Stomach (tissue), 9 donors: Measurements from ENCODE around the gene CXCL8. TPM values are rescaled to one million over a fixed set of nuclear protein-coding genes. Genes with fewer than 3 reads are reported as not detected.

Experiments used
- DNase-seq, 2 donors: peaks; one replicate each; pipeline versions ENCODE4 v3.0.0 to v3.0.0-alpha.2; 2013 to 2019
- H3K27ac ChIP-seq, 5 donors: fragments of 200-600 bp in 4 of 5; sonication (generic) in 4 of 5; one replicate each; pipeline ENCODE4 v1.5.1; 2013 to 2019; ENCODE audit warnings: mild to moderate bottlenecking in 1 of 5, moderate library complexity in 1 of 5
- H3K27me3 ChIP-seq, 3 donors: fragments of 200-600 bp; sonication (generic); one replicate each; pipeline ENCODE4 v1.5.1; 2017 to 2019; ENCODE audit warnings: mixed run types in 1 of 3
- H3K36me3 ChIP-seq, 4 donors: fragments of 200-600 bp; sonication (generic); 1 replicate in 3 of 4; 2 replicates in 1 of 4; pipeline ENCODE4 v1.5.1; 2016 to 2019
- H3K4me1 ChIP-seq, 4 donors: fragments of 200-600 bp; sonication (generic); one replicate each; pipeline ENCODE4 v1.5.1; 2016 to 2019
- H3K4me3 ChIP-seq, 4 donors: fragments of 200-600 bp; sonication (generic) in 3 of 4; one replicate each; pipeline ENCODE4 v1.5.1; 2016 to 2019; ENCODE audit warnings: mild to moderate bottlenecking in 1 of 4
- H3K9me3 ChIP-seq, 4 donors: fragments of 200-600 bp; sonication (generic); one replicate each; pipeline ENCODE4 v1.5.1; 2016 to 2019
- CTCF ChIP-seq, 7 experiments: fragments of 450-650 bp in 4 of 7; fragments of 200-600 bp in 3 of 7; sonication (generic) in 3 of 7; IDR thresholded peaks; one replicate each; pipeline ENCODE4 v1.5.1; 2016 to 2019; ENCODE audit warnings: antibody characterized with exemption in 7 of 7, control low read depth in 2 of 7, mild to moderate bottlenecking in 1 of 7
- EP300 ChIP-seq: sonication (generic); formaldehyde crosslinking; IDR thresholded peaks from one replicate; pipeline ENCODE4 v1.6.1; 2017; ENCODE audit warnings: antibody characterized with exemption
- POLR2A ChIP-seq, 4 donors: fragments of 450-650 bp; IDR thresholded peaks; one replicate each; pipeline ENCODE4 v1.6.1; 2016; ENCODE audit warnings: antibody characterized with exemption in 4 of 4, control low read depth in 2 of 4, mild to moderate bottlenecking in 1 of 4, moderate library complexity in 1 of 4
- POLR2AphosphoS5 ChIP-seq, 3 donors: sonication (generic); formaldehyde crosslinking; IDR thresholded peaks; one replicate each; pipeline ENCODE4 v1.6.1; 2016; ENCODE audit warnings: antibody characterized with exemption in 3 of 3
- WGBS, 5 donors: extraction: QIAGEN DNeasy Blood & Tissue Kit in 3 of 5; methylation state at CpG; one replicate each; pipeline versions ENCODE4 v1.1.5 to v1.1.7; 2013 to 2018; 5-methylcytosine and 5-hydroxymethylcytosine counted together
- intact Hi-C: fragments of 100-400 bp; cut with DNase I; formaldehyde crosslinking; loops from one replicate; pipeline ENCODE4 v1.15.1; 2023; ENCODE audit warnings: low total_unique reads
- polyA plus RNA-seq, 3 donors: library from polyadenylated mRNA; stranded (reverse); fragments of 200-250 nt; gene quantifications; one replicate each; pipeline ENCODE4 v1.2.3, GENCODE V29; 2013
- total RNA-seq, 5 donors: library from RNA; depleted of rRNA; stranded (reverse); fragments of >200 nt; gene quantifications; one replicate each; pipeline versions ENCODE4 v1.1.0 to v1.2.3, GENCODE V29; 2014 to 2016
- donor health status: healthy with polysubstance abuse.
- donor health status: Bipolar disorder and iron deficiency.
- donor health status: healthy.

Gene CXCL8
- total and polyA plus RNA-seq, 8 donors = 3.6 to 163 (median 6.6) TPM; not detected in 2

GRCh38 chr4:73752424-73752823, 12.1 kb downstream of the CXCL8 start:
- intact Hi-C loops = no loop called here
- no peaks in the 10 kb centered on the region for H3K27me3 ChIP-seq
- no peak for DNase-seq
- no peaks in the 10 kb centered on the region for H3K9me3 ChIP-seq
- H3K4me3 ChIP-seq = no peak overlapping the region
- H3K27ac ChIP-seq = no peak overlapping the region
- no peaks in the 10 kb centered on the region for H3K4me1 ChIP-seq
- H3K36me3 ChIP-seq = no peaks in the 10 kb centered on the region
- WGBS, 5 donors = 74 to 88% (median 84%) methylated on average over 3 of the region's 3 CpGs
- TF ChIP-seq EP300 = no peak
- TF ChIP-seq POLR2A (IDR thresholded peaks at IDR 0.05) = no peak
- no peak for TF ChIP-seq CTCF (IDR thresholded peaks at IDR 0.05)
- no peak for TF ChIP-seq POLR2AphosphoS5 (IDR thresholded peaks at IDR 0.05)

DNA sequence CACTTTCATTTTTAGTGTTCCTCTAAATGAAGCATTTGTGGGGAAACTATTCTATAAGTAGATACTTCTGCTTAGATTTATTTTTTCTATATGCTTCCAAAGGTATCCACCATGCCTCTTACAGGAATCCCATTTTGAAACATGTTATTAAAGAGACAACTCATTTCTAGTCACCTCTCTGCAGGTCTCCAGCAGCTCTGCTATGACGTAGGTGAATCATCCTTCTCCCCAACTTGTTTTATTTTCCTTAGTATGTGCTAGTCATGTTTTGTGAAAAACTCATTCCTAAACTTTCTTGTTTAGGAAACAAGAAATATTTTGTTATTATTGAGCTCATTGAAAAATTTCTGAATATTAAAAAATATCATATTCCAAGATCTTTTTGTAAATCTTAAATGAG, 12.8 kb downstream of the CXCL8 start:
- no peaks in the 10 kb centered on the region for H3K4me1 ChIP-seq
- H3K27ac ChIP-seq = no peak overlapping the region
- no peak for DNase-seq
- TF ChIP-seq CTCF (IDR thresholded peaks at IDR 0.05) (no peak), EP300 (no peak), POLR2A (IDR thresholded peaks at IDR 0.05) (no peak), POLR2AphosphoS5 (IDR thresholded peaks at IDR 0.05) (no peak)
- H3K36me3 ChIP-seq = no peaks in the 10 kb centered on the region
- no peaks in the 10 kb centered on the region for H3K9me3 ChIP-seq
- 81 to 96% (median 88%) methylated on average over 1 of the region's 1 CpG for WGBS, 5 donors
- no peaks in the 10 kb centered on the region for H3K27me3 ChIP-seq
- no peak overlapping the region for H3K4me3 ChIP-seq
- intact Hi-C loops = no loop called here

DNA sequence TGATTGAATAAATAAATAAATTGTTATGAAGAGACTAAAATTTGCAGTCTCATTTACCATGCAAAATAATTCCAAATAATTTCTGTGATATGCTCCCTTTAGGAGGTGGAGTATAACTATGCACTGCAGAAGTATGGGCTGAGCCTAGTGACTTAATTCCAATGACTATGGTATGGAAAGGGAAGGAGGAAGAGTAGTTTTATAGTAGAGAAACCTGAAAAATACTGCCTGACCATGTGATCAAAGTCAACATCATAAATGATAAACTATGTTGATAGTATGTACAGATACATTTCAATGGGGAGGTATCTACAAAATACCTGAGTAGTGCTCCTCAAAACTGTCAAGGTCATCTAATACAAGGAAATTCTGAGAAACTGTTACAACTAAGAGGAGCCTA, 14.6 kb downstream of the CXCL8 start:
- Histone ChIP-seq H3K4me3 (no peak overlapping the region), H3K27ac (no peak overlapping the region), H3K27me3 (no peaks in the 10 kb centered on the region), H3K4me1 (no peaks in the 10 kb centered on the region), H3K9me3 (no peaks in the 10 kb centered on the region), H3K36me3 (no peaks in the 10 kb centered on the region)
- DNase-seq = no peak
- intact Hi-C loops = no loop called here
- TF ChIP-seq POLR2AphosphoS5 (IDR thresholded peaks at IDR 0.05) (no peak), EP300 (no peak)

- Histone ChIP-seq H3K27me3 (no peaks in the 10 kb centered on the region), H3K9me3 (no peaks in the 10 kb centered on the region), H3K4me1 (no peaks in the 10 kb centered on the region), H3K27ac (no peak overlapping the region), H3K36me3 (no peaks in the 10 kb centered on the region), H3K4me3 (no peak overlapping the region)
- TF ChIP-seq POLR2A (IDR thresholded peaks at IDR 0.05) (no peak), EP300 (no peak), CTCF (IDR thresholded peaks at IDR 0.05) (no peak)
- 77 to 98% (median 86%) methylated on average over 2 of the region's 2 CpGs for WGBS, 5 donors
- intact Hi-C loops = no loop called here
- no peak for DNase-seq
Observed at GRCh38 chr4:73759357-73759756, 19.0 kb downstream of the CXCL8 start.

GRCh38 chr4:73761856-73762255, 21.5 kb downstream of the CXCL8 start:
- intact Hi-C loops = no loop called here
- Histone ChIP-seq H3K27ac (no peak overlapping the region), H3K9me3 (no peaks in the 10 kb centered on the region), H3K27me3 (no peaks in the 10 kb centered on the region), H3K4me1 (no peaks in the 10 kb centered on the region), H3K4me3 (no peak overlapping the region), H3K36me3 (no peaks in the 10 kb centered on the region)
- TF ChIP-seq EP300 = no peak
- TF ChIP-seq POLR2A (IDR thresholded peaks at IDR 0.05) = no peak
- TF ChIP-seq CTCF (IDR thresholded peaks at IDR 0.05) = no peak
- no peak for TF ChIP-seq POLR2AphosphoS5 (IDR thresholded peaks at IDR 0.05)
- DNase-seq = no peak
- 82 to 95% (median 89%) methylated on average over 1 of the region's 1 CpG for WGBS, 5 donors
